Middle frontal gyrus (tissue), 1 donor: ENCODE results near the gene CABLES2.

ENCODE experiments used
- DNase-seq: peaks from one replicate; pipeline ENCODE4 v3.0.0-alpha.2; 2015; ENCODE audit warnings: low spot score; ENCODE audit errors: extremely low spot score

The CABLES2 gene

DNA sequence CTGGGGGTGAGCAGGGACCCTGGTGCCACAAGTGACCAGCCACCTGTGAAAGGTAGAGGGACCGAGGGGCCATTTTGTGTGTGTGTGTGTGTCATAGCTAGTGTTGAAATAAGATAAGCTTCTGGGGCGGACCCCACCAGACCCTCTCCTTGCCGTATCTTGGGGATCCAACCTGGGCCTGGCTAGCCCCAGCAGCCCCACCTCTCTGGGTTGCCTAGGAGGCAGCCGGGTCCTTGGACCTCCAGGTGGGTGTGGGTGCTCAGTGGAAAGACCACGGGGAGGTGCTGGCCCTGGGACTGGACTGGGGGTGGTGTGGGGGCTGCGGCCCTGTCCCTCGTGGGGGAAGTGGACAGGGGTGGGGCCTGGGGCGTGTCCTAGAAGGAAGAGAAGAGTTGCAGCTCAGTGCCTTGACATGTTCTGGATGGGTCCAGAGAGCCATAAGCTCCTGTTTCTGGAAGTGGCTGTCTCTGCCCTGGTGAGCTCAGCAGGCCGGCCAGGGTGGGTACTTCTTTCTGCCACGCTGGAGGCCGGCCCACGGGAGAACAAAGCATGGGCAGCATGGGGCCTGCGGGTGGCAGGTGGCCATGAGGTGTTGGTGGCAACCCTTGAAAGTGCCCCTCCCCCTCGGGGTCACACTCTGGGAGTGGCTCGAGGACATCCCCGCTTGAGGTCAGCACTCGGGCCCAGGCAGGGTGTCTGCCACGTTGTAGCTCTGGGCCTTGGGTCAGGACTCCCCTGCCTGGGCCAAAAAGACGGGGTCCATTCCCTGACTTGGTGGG, 11.8 kb upstream of the CABLES2 start:
- DNase-seq: no peak

DNA sequence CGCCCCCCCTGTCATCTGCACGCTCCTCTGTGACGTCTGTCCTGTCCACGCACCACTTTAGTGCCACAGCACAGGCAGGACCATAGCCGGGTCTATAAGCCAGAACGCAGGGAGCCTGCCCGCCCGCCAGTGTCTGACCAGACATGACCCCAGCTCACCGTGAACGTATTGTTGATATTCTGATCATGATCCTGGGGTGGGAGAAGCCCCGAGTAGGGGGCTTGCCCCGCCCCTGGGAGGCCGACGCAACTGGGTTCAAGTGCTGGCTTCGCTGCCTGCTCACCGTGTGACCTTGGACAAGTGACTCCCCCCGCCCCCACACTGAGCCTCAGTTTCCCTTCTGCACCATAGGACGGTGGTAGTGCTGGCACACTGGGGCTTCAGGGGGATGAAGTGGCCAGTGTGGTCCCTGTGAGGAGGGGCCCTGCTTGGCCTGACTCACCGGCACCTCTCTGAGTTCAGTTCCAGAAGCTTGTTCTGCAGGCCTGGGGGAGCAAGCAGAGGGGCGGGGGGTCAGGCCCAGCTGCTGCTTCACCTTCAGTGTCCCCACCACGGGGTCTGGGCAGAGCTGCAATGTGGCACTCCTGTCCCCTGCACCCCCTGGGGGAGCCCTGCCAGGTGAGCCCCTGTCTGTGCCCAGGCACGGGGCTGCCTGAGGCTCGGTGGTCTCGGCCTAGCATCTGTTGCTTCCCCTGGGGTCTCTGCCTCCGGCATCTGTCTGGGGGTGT, 11.1 kb upstream of the CABLES2 start:
- no peak for DNase-seq

DNA sequence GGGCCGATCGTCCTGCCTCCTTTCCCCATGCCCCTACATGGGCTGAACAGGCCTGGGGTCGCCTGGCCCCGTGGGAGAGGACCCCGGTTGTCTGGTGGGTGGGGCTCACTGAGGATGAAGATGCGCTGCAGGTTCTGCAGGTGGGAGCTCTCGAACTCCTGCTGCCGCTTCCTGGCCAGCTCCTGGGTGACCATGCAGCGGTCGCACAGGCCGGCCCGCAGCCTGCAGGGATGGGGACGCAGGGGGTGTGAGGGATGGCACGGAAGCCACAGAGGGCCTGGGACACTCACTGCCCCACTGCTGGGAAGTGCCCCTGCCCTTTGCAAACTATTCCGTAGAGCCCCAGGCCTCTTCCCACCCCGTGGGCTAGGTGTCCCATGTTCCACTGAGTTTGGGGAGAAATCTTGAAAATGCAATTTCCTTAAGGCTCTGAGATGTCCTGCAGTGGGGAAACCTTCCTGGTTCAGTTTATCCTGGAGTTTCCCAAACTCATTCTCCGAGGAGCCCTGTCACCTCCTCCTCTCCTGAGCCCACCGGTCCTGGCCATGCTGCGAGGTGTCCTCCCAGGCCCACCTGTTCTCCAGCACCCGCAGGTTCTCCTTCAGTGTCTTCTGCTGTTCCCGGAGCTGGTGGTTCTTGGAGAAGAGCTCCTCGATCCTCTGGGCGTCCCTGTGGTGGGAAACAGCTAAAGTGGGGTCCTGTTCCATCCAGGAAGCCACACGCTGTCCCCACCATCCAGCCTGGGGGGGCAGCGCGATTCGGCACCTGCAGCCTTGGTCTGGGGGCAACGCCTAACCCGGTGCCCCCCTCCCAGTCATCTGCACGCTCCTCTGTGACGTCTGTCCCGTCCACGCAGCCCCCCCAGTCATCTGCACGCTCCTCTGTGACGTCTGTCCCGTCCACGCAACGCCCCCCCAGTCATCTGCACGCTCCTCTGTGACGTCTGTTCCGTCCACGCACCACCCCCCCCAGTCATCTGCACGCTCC, 9.9 kb upstream of the CABLES2 start:
- no peak for DNase-seq

DNA sequence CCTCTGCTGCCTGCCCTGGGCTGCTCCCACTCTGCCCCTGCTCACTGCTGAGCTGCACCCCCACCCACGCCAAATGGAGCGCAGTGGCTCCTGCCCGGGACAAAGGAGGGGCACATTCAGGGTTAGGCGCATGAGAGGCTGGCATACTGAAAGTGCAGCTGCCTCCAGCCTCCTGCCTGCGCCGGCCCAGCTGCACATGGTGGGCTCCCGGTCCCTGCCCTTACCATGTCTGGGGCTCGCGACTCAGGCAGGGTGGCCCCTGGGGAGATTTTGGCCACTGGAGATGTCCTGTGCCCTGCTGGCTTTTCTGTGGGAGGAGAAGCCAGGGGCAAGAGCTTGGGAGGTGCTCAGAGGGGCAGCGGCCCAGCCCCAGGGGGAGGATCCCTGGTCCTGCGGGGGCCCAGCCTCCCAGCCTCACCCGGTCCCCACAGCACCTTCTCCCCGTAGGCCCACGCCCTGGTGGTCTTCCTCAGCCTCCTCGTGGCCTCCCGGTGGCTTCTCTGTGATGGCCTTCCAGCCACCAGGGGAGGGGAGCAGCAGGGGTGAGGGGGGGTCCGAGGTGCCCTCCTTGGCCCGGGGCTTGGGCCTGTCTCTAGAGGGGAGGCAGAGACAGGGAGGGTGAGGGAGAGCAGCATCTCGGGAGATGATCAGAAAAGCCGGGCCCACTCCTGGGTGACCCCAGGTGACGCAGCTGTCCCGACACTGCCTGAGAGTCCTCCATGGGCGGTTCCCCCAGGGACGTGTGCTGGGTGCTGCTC, 8.4 kb upstream of the CABLES2 start:
- no peak for DNase-seq

DNA sequence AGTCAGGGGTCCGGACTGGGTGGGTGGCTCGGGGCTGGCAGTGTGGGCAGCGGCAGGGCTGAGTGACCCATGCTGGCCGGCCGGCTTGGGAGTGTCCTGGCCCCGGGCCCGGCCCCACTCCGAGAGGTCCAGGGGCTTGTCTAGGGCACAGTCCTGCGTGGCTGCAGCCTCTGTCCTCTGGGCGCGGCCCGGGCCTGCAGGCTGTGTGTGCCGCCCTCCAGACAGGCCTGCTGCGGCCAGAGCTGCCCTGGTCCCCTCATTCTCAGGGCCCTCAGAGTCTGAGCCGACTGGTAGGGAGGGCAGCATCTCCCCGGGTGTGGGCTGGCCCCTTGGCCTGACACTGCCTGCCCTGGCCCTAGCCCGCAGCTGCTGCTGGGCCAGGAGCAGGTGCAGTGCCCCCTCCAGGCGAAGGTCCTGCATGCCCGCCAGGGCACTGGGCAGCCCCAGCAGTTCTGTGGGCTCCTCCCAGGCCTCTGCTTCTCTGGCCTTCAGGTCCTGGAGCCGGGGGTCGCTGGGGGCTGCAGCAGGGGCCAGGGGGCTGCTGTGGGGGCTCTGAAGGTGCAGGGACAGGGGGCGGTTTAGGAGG, 6.9 kb upstream of the CABLES2 start:
- DNase-seq: no peak

DNA sequence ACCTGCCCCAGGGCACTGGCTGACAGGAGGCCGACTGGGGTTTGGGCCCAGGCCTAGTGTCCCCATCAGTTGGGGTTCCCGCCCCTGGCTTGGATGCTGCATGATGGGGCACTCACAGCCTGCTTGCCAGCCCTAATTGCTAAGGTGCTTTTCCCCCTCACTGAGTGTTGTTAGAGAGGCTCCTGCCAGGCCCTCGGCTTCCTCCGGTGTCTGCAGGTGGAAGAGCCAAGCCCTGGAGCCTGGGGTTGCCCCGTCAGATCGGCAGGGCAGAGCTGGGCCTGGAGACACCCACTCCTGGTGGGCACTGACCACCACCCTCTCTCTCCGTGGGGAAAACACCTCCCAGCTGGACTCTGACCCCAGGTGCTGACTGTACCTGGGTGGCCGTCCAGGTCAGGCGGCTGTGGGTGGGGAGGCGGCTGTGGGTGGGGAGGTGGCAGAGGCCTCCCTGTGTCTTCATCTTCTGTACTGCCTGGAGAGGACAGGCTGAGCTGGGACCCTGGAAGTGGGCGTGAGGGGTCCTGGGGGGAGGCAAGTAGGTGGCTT, 6.0 kb upstream of the CABLES2 start:
- no peak for DNase-seq

DNA sequence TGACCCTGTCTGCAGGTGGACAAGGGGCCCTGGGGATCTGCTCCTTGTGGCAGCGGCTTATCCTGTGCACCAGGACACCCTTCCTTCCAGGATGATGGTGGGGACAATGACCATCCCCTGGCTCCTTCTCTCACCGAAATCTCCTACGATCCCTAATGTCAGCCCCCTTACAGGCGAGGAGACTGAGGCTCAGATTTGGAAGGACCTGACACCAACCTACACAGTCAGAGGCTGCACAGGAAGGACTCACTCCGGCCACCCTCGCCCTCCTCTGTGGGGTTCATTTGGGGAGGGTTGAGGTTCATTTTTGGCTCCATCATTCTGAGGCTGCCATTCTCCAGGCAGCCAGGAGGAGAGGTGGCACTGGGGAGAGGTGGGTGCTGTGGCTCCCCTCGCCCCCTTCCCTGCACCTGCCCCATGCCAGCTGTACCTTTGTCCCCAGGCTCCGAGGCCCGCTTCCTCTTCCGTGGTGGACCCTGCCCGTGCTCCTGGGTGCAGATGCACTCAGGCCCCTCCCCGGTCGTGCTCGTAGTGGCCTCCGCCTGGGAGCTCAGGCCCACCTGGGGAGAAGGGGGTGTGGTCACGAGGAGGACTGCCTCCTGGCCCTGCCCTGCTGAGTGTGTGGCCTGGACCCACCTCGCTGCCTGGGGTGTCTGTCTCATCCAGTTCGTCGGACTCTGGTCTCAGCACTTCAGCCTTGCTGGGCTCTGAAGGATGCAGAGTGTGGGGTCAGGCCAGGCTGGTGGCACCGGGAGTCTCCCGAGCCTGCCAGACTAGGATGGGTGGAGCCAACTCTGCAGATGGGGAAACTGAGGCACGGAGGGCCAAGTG, 5.3 kb upstream of the CABLES2 start:
- DNase-seq: no peak

DNA sequence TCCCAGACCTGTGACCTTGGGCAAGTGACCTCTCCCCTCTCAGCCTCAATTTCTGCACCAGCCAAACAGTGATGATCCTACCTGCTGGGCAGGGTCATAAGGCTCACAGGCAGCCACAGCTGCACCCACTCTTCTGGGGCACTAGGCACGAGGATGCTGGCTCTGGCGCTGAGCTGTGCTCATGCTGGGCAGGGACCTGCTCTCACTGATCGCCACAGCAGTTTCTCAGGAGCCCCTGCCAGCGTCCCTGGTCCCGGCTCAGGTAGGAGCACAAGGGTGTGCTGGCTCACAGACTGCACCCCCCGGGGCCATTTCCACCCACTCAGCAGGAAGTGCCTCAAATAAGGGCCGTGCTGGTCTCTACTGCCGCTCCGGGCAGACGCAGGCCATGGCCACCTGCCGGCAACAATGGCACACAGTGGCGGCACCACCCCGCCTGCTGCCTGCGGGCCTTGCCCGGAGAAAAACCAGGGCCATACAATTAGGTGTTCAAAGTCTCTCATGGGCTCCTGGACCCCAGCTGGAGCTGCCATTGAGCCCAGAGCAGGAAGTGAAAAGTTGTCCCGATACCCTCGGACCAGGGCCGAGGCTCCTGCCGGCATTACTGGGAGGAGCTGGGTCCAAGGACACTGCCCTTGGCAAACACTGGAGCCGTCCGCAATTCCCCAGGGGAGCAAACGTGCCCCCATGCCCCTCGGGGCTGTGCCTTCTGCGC, 4.6 kb upstream of the CABLES2 start:
- no peak for DNase-seq

DNA sequence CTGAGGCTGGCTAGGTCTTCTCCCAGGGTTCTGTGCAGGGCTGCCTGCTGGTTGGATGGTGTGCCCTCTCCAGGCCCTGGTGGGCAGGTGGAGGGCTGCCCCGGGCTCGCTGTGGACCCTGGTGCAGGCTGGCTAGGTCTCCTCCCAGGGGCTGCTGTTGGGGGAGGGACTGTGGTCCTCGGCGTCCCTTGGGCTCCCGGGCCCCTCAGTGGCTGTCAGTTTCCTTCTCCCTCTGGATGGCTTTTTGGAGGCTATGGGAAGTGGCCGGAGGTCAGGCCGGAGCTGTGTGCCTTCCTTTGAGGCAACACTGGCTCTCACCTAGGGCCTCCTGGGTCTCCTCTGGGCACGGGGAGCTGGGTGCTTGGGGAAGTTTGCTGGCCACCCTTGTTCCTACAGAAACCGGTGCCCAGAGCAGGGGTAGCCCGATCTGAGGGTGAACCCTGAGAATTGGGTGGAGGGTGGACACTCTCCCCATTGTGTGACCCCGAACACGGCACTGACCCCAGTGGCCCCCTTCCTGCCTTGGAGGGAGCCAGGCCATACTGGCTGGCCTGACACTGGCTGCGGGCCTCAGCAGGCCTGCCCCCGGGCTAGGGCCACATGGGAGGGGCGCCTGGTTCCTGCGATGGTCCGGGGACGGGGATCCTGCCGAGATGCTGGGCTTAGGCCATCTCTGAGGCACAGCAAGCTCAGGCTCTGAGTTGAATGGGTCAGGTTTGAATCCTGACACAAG, 3.8 kb upstream of the CABLES2 start:
- DNase-seq: no peak

DNA sequence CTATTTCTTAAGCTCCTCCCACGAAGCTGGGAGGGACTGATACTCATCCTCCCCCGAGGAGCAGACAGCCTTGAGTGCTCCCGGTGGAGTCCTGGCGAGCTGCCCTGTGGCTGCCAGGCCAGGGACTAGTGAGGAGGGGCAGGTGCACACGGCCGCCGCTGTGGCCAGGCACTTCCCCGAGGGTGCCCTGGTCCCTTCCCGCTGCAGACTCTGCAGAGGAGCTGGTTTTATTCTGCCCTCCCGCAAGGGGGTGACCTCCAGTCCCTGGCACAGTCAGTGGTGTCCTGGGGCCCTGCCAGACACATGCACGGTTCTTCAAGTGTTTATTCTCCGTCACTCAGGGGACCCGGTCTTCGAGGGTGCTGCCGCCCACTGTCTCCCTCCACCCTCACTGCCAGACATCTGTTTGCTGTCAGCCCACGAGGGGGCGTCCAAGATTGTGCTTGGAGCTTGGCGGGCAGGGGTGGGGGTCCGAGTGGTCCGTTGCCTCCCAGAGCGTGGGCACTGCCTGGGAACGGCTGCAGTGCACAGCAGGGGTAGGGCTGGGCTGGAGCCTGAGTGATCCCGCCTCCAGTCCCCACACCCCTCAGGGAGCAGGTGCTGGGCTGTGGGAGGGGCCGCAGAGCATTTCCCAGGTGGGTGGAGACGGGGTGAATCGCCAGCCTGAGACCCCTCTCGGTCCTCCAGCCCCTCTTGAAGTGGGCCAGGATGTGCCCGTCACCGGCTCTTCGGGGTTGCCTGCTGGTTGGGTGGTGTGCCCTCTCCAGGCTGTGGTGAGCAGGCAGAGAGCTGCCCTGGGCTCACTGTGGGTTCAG, 3.1 kb upstream of the CABLES2 start:
- DNase-seq: no peak

DNA sequence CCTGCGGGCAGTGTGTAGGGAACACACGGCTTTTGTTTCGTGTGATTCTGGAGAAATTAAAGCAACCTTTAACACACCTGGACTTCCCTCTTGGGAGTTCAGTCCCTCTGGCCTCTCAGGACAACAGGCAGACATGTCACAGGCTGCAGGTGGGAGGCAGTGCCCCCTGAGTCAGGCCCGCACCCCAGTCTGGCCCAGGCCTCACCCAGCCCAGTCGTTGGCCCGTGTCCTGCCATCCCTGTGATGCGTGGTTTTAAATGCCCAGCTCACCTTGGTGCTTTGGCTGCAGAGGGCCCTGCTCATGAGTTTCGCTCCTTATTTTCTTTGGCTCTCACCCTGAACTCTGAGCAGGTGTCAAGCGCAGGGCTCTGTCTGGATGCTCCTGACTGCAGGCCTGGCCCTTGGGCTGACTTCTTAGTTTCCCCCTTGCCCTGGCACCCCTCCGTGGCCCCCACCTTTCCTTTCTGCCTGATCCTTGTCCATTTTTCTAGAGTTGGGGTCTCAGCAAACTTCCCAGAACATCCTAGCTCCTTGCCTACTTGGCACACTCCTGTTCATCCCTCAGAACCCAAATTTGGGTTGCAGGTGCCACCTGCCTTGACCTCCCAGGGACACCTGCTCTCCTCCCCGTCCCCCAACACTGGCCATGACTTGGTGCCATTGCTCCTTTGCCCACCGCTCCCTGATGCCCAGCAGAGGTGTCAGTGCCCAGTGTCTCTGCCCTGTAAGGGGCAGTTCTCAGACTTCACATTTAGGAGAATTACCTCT, 2.2 kb upstream of the CABLES2 start:
- DNase-seq: no peak

DNA sequence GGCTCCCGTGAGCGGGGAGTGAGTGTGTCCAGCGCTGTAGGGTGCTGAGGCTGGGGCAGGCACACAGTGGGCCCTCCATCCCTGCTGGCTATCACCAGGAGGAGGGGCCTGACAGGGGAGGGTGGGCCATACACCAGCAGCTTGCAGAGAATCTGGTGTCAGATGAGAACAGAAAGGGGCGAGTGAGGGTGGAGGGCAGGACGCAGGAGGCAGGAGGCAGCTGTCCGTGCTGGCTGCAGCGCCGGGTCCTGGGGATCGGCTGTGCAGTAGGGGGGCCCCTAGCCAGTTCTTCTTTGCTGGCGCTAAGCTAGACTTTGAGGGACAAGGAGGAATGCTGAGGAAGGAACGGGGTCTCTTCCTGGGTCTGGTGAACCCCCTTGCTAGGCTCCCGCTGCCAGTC, 1.6 kb upstream of the CABLES2 start:
- DNase-seq: no peak

DNA sequence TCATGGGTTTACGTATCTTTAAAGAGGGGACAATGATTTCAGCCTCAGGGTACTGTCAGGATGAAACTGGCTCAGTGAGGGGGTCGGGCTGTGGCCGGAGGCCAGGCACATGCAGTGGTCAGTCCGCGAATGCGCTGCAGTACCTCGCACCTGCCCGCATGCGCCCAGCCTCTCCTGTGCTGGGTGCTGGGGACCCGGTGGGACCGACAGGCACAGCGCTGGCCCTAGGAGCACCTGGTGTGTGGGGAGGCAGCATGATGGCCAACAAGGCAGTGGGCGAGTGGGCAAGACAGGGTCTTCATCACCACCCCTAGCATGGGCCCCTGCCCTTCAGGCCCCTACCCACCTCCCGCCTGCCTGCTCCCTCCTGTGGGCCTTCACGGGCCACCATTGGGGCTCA, 970 bp upstream of the CABLES2 start:
- no peak for DNase-seq

DNA sequence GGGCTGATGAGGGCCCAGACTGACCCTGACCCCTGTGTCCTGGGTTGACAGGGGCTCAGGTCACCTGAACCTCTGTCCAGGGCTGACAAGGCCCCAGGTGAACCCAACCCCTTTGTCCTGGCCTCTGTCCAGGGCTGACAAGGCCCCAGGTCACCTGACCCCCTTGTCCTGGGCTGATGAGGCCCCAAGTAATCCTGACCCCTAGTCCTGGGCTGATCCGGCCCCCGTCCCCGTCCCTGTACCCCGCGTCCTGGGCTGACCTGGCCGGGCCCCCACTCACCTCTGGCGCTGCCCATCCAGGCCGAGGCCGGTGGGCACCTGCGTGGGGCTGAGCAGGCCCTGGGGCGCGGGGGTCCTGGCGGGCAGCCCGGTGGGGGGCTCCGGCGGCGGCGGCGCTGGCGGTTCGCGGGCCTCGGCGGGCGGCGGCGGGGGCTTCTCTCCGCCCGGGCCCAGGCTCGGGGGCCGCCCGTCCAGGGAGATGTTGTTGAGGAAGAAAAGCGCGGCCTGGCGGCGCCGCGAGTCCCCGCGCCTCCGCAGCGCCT, 379 bp downstream of the CABLES2 start:
- DNase-seq: no peak

DNA sequence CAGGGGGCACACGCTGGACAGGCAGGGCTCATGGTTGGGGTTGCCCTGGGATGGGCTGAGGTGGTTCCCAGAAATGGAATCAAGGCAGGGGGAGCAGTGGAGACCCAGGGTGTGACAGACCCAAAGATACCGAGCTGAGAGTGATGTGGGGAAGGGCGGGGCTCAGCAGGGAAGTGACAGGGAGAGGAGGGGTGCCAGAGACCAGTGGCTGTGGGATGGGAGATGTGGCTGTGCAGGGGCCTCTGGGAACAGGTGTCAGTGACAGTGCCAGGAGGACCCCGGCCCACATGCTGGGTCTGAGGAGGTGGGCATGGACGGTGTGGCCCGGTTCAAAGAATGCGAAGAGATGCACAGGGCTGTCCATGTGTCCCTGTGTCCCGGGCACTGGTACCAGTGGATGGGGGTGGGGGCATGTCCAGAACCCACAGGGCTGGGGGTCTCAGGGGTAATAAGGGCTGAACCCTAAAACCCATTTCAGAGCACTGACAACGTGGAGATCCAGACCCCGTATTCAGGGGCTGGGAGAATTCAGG, 1.0 kb downstream of the CABLES2 start:
- DNase-seq: no peak
